Mesothelial cell of epicardium (in vitro differentiated cells): ENCODE results near the gene TBC1D10A. TPM values are rescaled to one million over a fixed set of nuclear protein-coding genes. Genes with fewer than 3 reads are reported as not detected.

ENCODE experiments used
- DNase-seq, 2 experiments: peaks; one replicate each; pipeline ENCODE4 v3.0.0; 2021; ENCODE audit warnings: low spot score in 2 of 2; ENCODE audit not compliant: unreplicated experiment in 2 of 2
- H3K27ac Mint-ChIP-seq: 2 replicates; pipeline ENCODE4 v1.8.0; 2021; ENCODE audit warnings: mixed read lengths
- H3K27me3 Mint-ChIP-seq: 2 replicates; pipeline ENCODE4 v1.8.0; 2021; ENCODE audit warnings: low read depth, mixed read lengths
- H3K36me3 Mint-ChIP-seq: 2 replicates; pipeline ENCODE4 v1.8.0; 2021; ENCODE audit warnings: mixed read lengths
- H3K4me1 Mint-ChIP-seq: 2 replicates; pipeline ENCODE4 v1.8.0; 2021; ENCODE audit warnings: mixed read lengths
- H3K4me3 Mint-ChIP-seq: 2 replicates; pipeline ENCODE4 v1.8.0; 2021; ENCODE audit warnings: mild to moderate bottlenecking, moderate library complexity, mixed read lengths
- H3K9me3 Mint-ChIP-seq: 2 replicates; pipeline ENCODE4 v1.8.0; 2021; ENCODE audit warnings: mixed read lengths
- CTCF ChIP-seq: fragments of 200-600 bp; sonication (generic); IDR thresholded peaks from one replicate; pipeline ENCODE4 v1.5.0; 2021; ENCODE audit warnings: antibody characterized with exemption; ENCODE audit not compliant: unreplicated experiment
- total RNA-seq: library from RNA; stranded (reverse); gene quantifications from 3 replicates; pipeline ENCODE4 v1.2.1, GENCODE V29; 2021

TBC1D10A gene
- total RNA-seq, 1 donor from 2014 or later, result 15.1 TPM

GRCh38 chr22:30289141-30289979 lies 37.4 kb downstream of the TBC1D10A start, which contains the start of gene CASTOR1:
Gene CASTOR1, minus strand, starts transcription at chr22:30289505. Its CDS starts 8 bp downstream, at chr22:30289497.
- Mint-ChIP-seq H3K27me3 (no peaks in the 10 kb centered on the region), H3K9me3 (no peaks in the 10 kb centered on the region), H3K4me3 (peak within 1 kb of the TSS; percentile 70), H3K27ac (peak within 1 kb of the TSS; percentile 84), H3K36me3 (peaks cover 19% of the 10 kb centered on the region), H3K4me1 (peaks cover 15% of the 10 kb centered on the region)
- no peak for TF ChIP-seq CTCF
- DNase-seq, result peak; percentile 91 to 95

- H3K4me3 Mint-ChIP-seq, result peak overlapping the region; percentile 70
- no peak for TF ChIP-seq CTCF
- H3K4me1 Mint-ChIP-seq, result peaks cover 15% of the 10 kb centered on the region
- DNase-seq, result no peak
- peak overlapping the region; percentile 84 for H3K27ac Mint-ChIP-seq
- H3K36me3 Mint-ChIP-seq, result peaks cover 12% of the 10 kb centered on the region
- H3K27me3 Mint-ChIP-seq, result no peaks in the 10 kb centered on the region
- no peaks in the 10 kb centered on the region for H3K9me3 Mint-ChIP-seq
These were observed 38.2 kb downstream of the TBC1D10A start for GRCh38 chr22:30288419-30289140.

- Mint-ChIP-seq H3K4me1 (peaks cover 15% of the 10 kb centered on the region), H3K27ac (peak overlapping the region; percentile 84), H3K9me3 (no peaks in the 10 kb centered on the region), H3K4me3 (peak overlapping the region; percentile 70), H3K27me3 (no peaks in the 10 kb centered on the region), H3K36me3 (peaks cover 4% of the 10 kb centered on the region)
- TF ChIP-seq CTCF, result peak; percentile 79
- DNase-seq, result peak; percentile 41 to 73
These were observed 38.9 kb downstream of the TBC1D10A start for GRCh38 chr22:30287648-30288418.

GRCh38 chr22:30286813-30287647 lies 39.7 kb downstream of the TBC1D10A start:
- Mint-ChIP-seq H3K4me1 (peaks cover 15% of the 10 kb centered on the region), H3K27me3 (no peaks in the 10 kb centered on the region), H3K36me3 (peaks cover 3% of the 10 kb centered on the region), H3K4me3 (no peak overlapping the region), H3K9me3 (no peaks in the 10 kb centered on the region), H3K27ac (no peak overlapping the region)
- DNase-seq, result peak; percentile 65 to 84
- peak; percentile 91 for TF ChIP-seq CTCF

GRCh38 chr22:30286331-30286730 lies 40.4 kb downstream of the TBC1D10A start:
- H3K27ac Mint-ChIP-seq, result no peak overlapping the region
- H3K4me1 Mint-ChIP-seq, result peaks cover 15% of the 10 kb centered on the region
- TF ChIP-seq CTCF, result no peak
- no peaks in the 10 kb centered on the region for H3K9me3 Mint-ChIP-seq
- H3K27me3 Mint-ChIP-seq, result no peaks in the 10 kb centered on the region
- H3K4me3 Mint-ChIP-seq, result no peak overlapping the region
- no peak for DNase-seq
- H3K36me3 Mint-ChIP-seq, result peaks cover 3% of the 10 kb centered on the region
